ENCODE measurements around the gene SPTY2D1.
"Not testable (repeated sequence)": the region's sequence is repeated elsewhere in the genome, so short reads cannot be mapped to it uniquely, and the experiment has no call there.

Gene SPTY2D1

GRCh38 chr11:18618342-18619025 lies 15.7 kb downstream of the SPTY2D1 start:
- DNase-seq (ENCODE audit: low spot score), result no peak

- DNase-seq (ENCODE audit: low spot score), result no peak
Observed at GRCh38 chr11:18617688-18618341, 16.3 kb downstream of the SPTY2D1 start.

- no peak for DNase-seq (ENCODE audit: low spot score)
Observed at GRCh38 chr11:18615628-18616392, 18.3 kb downstream of the SPTY2D1 start.

- DNase-seq (ENCODE audit: low spot score), result no peak
Observed at GRCh38 chr11:18614667-18615066, 19.5 kb downstream of the SPTY2D1 start.

GRCh38 chr11:18612394-18612793 lies 21.7 kb downstream of the SPTY2D1 start:
- no peak for DNase-seq (ENCODE audit: low spot score)

- no peak for DNase-seq (ENCODE audit: low spot score)
Observed at GRCh38 chr11:18611196-18611595, 22.9 kb downstream of the SPTY2D1 start.

GRCh38 chr11:18608376-18608775 lies 25.8 kb downstream of the SPTY2D1 start:
- DNase-seq (ENCODE audit: low spot score), result no peak

- DNase-seq (ENCODE audit: low spot score), result no peak
Observed at GRCh38 chr11:18600915-18601569, 33.1 kb downstream of the SPTY2D1 start.

- no peak for DNase-seq (ENCODE audit: low spot score)
Observed at GRCh38 chr11:18599739-18600230, 34.4 kb downstream of the SPTY2D1 start, which contains the start of gene MISFA. Gene MISFA (plus strand): TSS chr11:18599789. CDS start chr11:18599929, 140 bp downstream.

GRCh38 chr11:18594999-18595749 lies 39.0 kb downstream of the SPTY2D1 start:
- DNase-seq (ENCODE audit: low spot score), result no peak

GRCh38 chr11:18594088-18594487 lies 40.1 kb downstream of the SPTY2D1 start:
- DNase-seq (ENCODE audit: low spot score), result not testable (repeated sequence)

- no peak for DNase-seq (ENCODE audit: low spot score)
Observed at GRCh38 chr11:18590571-18590970, 43.6 kb downstream of the SPTY2D1 start.

- peak; percentile 74 for DNase-seq (ENCODE audit: low spot score)
Observed at GRCh38 chr11:18588297-18589252, 45.6 kb downstream of the SPTY2D1 start, which contains the start of gene UEVLD. Gene UEVLD (minus strand): TSS chr11:18588734. CDS start chr11:18588654, 80 bp downstream.

- DNase-seq (ENCODE audit: low spot score), result no peak
Observed at GRCh38 chr11:18581825-18582224, 52.3 kb downstream of the SPTY2D1 start.

GRCh38 chr11:18580113-18580766 lies 53.9 kb downstream of the SPTY2D1 start:
- no peak for DNase-seq (ENCODE audit: low spot score)

GRCh38 chr11:18578975-18579598 lies 55.1 kb downstream of the SPTY2D1 start:
- peak; percentile 39 for DNase-seq (ENCODE audit: low spot score)

- no peak for DNase-seq (ENCODE audit: low spot score)
Observed at GRCh38 chr11:18575361-18575760, 58.8 kb downstream of the SPTY2D1 start.

GRCh38 chr11:18567081-18567480 lies 67.1 kb downstream of the SPTY2D1 start:
- no peak for DNase-seq (ENCODE audit: low spot score)

GRCh38 chr11:18566406-18566805 lies 67.7 kb downstream of the SPTY2D1 start:
- no peak for DNase-seq (ENCODE audit: low spot score)
